HG02571 (cell line): Measurements from ENCODE around the gene EFCAB5.
"Not testable (repeated sequence)": the region's sequence is repeated elsewhere in the genome, so short reads cannot be mapped to it uniquely, and the experiment has no call there.

Experiments used
- ATAC-seq: cut with Tn5 transposase; IDR thresholded peaks from one replicate; pipeline ENCODE4 v1.9.1; 2021; ENCODE audit warnings: mild to moderate bottlenecking, moderate library complexity; ENCODE audit not compliant: unreplicated experiment

The EFCAB5 gene

GRCh38 chr17:30002088-30002487, 60.7 kb downstream of the EFCAB5 start:
- no peak for ATAC-seq

- no peak for ATAC-seq
These were observed 64.4 kb downstream of the EFCAB5 start for GRCh38 chr17:30005709-30006320.

DNA sequence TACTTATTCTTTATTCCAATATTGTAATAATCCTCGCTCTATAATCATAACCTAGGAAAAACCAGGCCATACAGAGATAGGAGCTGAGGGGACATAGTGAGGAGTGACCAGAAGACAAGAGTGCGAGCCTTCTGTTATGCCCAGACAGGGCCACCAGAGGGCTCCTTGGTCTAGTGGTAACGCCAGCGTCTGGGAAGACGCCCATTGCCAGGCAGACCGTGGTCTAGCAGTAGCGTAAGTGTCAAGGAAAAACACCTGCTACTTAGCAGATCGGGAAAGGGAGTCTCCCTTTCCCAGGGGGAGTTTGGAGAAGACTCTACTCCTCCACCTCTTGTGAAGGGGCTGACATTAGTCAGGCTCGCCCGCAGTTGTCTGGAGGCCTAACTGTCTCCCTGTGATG, 70.5 kb downstream of the EFCAB5 start:
- not testable (repeated sequence) for ATAC-seq

DNA sequence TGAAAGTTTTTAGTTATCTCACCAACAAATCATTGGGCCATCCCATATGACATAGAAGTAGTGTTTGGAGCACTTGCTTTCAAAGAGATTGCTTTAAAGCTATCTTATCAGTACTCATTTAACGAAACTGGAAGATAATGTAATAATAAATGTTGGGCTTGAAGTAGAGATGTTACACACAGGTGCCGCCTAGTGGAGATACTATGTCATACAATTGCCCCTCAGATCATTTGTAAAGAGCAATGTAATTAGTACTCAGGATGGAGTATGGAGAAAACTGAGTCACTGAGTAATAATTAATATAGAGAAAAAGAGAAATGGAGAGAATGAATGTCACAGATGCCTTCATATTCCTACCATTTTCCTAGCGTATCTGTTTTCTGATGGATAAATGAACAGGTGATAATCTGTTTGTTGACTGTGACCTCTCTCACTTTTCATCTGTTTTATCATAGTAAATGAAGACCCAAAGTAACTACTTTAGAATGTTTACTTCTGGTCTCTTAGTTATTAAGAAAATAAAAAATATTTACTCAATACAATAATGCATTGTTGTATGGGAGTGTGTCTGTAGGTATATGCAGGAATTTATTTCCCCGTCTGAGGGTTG, 80.4 kb downstream of the EFCAB5 start:
- ATAC-seq: no peak

- not testable (repeated sequence) for ATAC-seq
These were observed 83.9 kb downstream of the EFCAB5 start for GRCh38 chr17:30025325-30025724.

- no peak for ATAC-seq
These were observed 86.2 kb downstream of the EFCAB5 start for GRCh38 chr17:30027676-30028075.

DNA sequence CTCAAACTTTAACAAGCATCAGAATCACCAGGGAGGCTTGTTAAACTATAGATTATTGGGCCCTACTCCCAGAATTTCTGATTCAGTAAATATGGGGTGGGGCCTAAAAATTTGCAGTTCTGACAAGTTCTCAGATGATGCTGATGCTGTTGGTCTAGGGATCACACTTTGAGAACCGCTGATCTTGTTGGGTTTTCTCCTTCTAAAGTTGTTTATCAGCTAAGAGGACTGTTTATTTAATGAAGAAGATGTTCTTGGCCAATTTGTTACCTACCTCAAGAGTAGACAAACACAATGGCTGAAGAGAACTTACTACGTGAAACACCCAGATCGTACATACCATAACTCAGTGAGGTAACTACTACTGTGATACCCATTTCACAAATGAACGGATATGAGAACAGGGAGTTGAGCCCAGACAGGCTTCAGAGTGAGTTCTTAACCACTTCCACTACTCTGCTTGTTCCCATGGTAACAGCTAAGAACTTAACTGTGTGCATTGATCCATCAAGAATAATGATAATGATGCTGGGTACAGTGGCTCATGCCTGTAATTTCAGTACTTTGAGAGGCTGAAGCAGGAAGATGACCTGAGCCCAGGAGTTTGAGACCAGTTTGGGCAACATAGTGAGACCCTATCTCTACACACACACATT, 89.9 kb downstream of the EFCAB5 start:
- no peak for ATAC-seq

DNA sequence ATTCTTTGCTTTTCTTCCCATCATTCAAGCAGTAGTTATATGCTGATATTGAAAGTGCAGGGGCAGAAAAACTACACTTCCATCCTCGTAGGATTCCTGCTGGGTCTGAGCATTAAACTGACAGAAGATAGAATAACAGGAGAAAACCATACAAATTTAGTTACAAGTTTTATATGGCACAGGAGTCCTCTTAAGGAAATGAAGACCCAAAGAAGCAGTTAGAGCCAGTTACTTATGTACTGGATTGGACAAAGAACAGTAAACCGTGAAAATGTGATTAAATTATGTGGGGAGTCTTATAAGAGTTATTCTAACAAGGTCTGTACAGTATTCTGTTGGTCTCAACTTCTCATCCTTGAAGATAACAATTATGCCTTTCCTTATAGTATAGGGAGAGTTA, 93.9 kb downstream of the EFCAB5 start:
- no peak for ATAC-seq

- ATAC-seq: not testable (repeated sequence)
These were observed 99.5 kb downstream of the EFCAB5 start for GRCh38 chr17:30040719-30041518.

- no peak for ATAC-seq
These were observed 100.1 kb downstream of the EFCAB5 start for GRCh38 chr17:30041551-30041950.

- no peak for ATAC-seq
These were observed 120.9 kb downstream of the EFCAB5 start for GRCh38 chr17:30062372-30062771.

DNA sequence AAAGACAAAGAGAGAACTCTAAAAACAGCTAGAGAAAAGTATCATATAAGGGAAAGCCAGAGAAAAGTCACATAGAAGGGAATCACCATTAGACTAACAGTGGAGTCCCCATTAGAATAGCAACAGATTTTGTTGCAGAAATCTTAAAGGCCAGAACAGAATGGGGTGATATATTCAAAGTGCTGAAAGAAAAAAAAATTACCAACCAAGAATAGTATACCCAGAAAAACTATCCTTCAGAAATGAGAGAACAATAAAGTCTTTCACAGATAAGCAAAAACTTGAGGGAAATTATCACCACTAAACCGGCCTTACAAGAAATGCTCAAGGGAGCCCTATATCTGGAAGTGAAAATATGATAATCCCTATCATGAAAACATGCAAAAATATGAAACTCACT, 123.3 kb downstream of the EFCAB5 start:
- no peak for ATAC-seq

GRCh38 chr17:30068465-30068864, 127.0 kb downstream of the EFCAB5 start:
- ATAC-seq: no peak

DNA sequence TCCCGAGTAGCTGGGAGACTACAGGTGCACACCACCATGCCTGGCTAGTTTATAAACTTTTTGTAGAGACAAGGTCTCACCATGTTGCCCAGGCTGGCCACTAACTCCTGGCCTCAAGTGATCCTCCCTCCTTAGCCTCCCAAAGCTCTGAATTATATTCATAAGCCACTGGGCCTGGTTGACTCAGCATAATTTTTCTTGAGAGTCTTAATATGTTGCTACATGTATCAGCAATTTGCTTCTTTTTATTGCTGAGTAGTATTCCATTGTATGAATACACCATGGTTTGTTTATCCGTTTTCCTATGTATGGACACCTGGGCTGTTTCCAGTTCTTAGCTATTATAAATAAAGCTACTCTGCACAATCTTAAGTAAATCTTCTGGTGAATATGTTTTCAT, 132.8 kb downstream of the EFCAB5 start:
- no peak for ATAC-seq

GRCh38 chr17:30074730-30075129, 133.3 kb downstream of the EFCAB5 start:
- no peak for ATAC-seq

DNA sequence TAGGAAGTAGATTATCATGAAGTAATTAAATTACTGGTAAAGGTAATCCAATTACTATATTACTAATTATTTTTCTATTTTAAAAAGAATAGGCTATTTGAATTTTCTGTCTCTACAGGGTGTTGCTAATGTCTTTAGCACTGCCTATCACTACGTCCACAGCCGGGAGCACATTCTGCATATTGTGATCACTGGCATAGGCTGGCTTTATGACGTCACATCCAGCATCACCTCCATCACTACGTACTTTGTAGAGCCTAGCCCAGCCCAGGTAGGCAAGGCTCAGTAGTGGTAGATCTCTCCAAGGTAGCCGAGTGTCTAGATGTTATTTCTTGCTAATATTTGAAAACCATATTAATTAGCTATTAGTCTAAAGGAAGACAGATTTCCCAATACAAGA, 141.3 kb downstream of the EFCAB5 start:
- no peak for ATAC-seq

- ATAC-seq: no peak
These were observed 143.4 kb downstream of the EFCAB5 start for GRCh38 chr17:30084788-30085187.

- ATAC-seq: no peak
These were observed 145.5 kb downstream of the EFCAB5 start for GRCh38 chr17:30086896-30087295.

DNA sequence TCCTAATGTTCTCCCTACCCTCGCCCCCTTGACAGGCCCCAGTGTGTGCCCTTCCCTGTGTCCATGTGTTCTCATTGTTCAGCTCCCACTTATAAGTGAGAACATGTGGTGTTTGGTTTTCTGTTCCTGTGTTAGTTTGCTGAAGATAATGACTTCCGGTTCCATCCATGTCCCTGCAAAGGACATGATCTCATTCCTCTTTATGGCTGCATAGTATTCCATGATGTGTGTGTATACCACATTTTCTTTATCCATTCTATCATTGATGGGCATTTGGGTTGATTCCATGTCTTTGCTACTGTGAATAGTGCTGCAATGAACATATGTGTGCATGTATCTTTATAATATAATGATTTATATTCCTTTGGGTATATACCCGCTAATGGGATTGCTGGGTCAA, 146.0 kb downstream of the EFCAB5 start:
- not testable (repeated sequence) for ATAC-seq

DNA sequence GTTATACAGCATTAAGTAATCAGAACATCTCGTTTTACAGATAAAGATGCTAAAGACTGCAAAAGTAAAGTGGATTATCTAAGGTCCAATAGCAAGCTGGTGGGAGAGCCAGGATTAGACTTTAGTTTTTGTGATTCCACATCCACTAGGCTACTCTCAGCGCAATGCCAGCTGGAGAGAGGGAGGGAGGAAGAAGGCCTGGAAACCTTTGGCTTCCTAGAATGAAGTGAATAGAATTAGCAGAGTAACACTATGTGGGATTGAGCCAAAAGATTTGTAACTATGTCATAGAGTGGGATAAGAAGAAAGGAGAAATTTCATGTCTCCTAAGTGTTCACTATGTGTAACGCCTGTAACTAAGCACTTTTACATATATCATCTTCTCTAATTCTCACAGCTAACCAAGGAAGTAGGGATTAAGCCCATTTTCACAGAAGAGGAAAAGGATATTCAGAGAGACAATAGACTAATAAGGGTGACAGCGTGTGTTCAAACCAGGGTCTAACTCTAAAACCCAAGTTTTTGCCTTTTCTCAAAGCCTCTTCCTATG, 149.8 kb downstream of the EFCAB5 start:
- no peak for ATAC-seq

GRCh38 chr17:30091771-30092170, 150.3 kb downstream of the EFCAB5 start:
- ATAC-seq: no peak
